ENCODE results near the gene SLX4. TPM values are rescaled to one million over a fixed set of nuclear protein-coding genes. Genes with fewer than 3 reads are reported as not detected.

Gene SLX4
- total and polyA plus RNA-seq, 2 donors: 2.7 to 4.4 TPM

DNA sequence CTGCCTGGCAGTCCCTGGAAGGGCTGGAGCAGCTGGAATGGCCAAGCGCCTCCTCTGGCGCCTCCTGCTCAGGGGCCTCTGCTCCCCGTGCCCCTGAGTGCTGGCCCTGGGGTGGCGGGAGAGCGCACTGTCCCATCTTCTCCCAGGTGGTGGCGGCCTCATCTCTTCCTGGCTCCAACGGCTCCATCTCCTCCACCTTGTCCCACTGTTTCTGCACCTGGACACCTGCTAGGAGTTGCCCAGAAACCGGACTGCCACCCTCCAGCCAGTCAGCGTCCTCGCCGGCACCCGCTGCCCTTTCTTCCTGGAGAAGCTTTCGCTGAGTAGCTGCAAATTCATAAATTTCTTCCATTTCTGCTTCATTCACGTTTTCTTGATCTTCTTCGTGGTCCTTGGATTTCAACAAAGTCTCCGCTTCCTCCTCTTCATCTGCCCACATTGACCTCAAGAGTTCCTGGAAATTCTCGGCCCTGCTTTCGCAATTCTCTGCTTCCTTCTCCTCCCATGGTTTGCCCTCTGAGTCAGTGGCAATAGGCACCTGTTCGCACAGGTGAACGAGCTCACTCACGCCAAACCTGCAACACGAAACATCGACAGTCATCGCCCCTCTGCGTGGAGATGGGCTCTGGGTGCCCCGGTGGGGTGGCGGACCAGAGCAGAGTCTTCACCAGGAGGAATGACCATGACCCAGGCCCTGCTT is 20.5 kb downstream of the SLX4 start:
- 93% methylated on average over 27 of the region's 27 CpGs for WGBS
- H3K27ac ChIP-seq (ENCODE audit: low read depth): no peak overlapping the region
- no peak for DNase-seq (ENCODE audit: extremely low spot score)
- H3K36me3 ChIP-seq (ENCODE audit: insufficient read depth): no peaks in the 10 kb centered on the region
- H3K4me1 ChIP-seq (ENCODE audit: insufficient read depth): no peaks in the 10 kb centered on the region
- H3K4me3 ChIP-seq (ENCODE audit: low read depth, low read length): no peak overlapping the region

DNA sequence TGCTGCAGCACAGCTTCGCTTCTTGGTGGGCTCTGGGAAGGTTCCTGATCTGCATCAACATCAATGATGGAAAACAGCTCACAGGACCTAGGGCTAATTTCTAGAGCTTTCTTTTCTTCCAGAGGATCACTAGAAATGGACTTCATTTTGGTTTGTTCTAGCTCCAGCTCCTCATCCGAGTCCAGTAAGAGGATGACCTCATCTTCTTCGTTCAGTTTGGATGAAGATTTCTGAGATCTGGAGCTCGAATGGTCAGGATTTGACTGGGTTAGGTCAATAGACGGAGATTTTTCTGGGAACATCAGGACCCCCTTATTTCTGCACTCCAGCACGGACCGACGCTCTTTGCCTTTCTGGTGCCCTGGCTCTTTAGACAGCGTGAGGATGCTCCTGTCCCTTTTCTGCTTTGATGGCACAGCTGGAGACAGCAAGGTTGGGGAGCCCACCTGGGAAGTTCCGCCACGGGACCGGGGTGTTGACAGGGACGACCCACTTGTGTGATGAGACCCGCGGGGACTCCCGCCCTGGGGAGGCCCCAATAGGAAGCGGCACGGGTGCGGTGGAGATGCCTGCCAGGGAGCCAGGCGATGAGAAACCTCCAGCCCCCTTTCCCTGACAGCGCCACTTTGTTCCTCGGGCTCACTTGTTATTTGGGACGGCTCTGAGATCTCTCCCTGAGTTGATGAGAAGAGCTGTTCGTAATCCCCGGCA is 21.3 kb downstream of the SLX4 start:
- 94% methylated on average over 25 of the region's 25 CpGs for WGBS

DNA sequence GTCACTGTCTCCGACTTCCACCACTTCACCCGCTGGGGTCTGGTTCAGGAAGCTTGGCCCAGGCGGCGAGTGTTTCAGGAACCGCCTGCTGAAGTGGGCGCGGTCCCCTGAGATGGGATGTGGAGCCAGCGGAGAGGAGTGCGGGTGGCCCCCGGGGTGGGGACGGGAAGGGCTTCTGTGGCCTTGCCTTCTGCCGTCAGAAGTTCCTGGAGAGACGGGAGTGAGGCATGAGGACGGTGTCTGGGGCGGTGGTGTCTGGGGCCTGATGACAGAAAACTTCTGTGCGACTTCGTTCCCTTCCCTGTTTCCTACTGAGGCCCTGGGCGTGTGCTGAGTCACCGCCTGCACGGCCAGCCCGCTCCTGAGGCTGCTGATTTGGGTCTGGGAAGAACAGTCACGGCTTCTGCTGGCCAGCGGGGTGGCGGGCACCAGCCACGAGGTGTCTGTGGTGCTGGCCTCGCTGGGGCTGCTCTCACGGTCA is 21.9 kb downstream of the SLX4 start:
- H3K36me3 ChIP-seq (ENCODE audit: insufficient read depth): no peaks in the 10 kb centered on the region
- WGBS: 89% methylated on average over 27 of the region's 27 CpGs

More for the DNA sequence above, 21.3 kb downstream of the SLX4 start:
- Histone ChIP-seq H3K27ac (ENCODE audit: low read depth) (no peak overlapping the region), H3K4me1 (ENCODE audit: insufficient read depth) (no peaks in the 10 kb centered on the region), H3K4me3 (ENCODE audit: low read depth, low read length) (no peak overlapping the region), H3K36me3 (ENCODE audit: insufficient read depth) (no peaks in the 10 kb centered on the region)
- no peak for DNase-seq (ENCODE audit: extremely low spot score)

DNA sequence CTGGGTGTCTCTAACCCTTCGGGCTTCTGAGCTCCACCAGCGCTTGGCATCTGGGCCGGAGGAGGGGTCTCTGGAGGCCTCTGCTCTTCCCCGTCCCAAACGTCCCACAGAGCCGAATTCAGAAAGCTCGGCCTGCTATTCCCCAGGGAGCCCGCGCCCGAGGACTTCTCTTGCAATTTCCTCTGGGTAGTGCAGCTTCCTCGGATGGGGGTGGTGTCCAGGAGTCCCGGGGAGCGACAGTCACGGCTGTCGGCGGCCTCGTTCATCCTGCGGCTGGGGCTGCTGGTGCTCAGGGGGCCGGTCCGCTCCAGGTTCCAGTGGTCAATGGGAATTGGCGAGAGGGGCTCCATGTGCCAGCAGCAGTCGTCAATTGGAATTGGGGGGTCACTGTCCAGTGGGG is 22.4 kb downstream of the SLX4 start:
- H3K4me1 ChIP-seq (ENCODE audit: insufficient read depth): no peaks in the 10 kb centered on the region
- no peak overlapping the region for H3K4me3 ChIP-seq (ENCODE audit: low read depth, low read length)
- no peak overlapping the region for H3K27ac ChIP-seq (ENCODE audit: low read depth)
- H3K36me3 ChIP-seq (ENCODE audit: insufficient read depth): no peaks in the 10 kb centered on the region
- 92% methylated on average over 22 of the region's 22 CpGs for WGBS
- no peak for DNase-seq (ENCODE audit: extremely low spot score)

More for the DNA sequence above, 21.9 kb downstream of the SLX4 start:
- H3K27ac ChIP-seq (ENCODE audit: low read depth): no peak overlapping the region
- no peak for DNase-seq (ENCODE audit: extremely low spot score)
- no peaks in the 10 kb centered on the region for H3K4me1 ChIP-seq (ENCODE audit: insufficient read depth)
- no peak overlapping the region for H3K4me3 ChIP-seq (ENCODE audit: low read depth, low read length)

DNA sequence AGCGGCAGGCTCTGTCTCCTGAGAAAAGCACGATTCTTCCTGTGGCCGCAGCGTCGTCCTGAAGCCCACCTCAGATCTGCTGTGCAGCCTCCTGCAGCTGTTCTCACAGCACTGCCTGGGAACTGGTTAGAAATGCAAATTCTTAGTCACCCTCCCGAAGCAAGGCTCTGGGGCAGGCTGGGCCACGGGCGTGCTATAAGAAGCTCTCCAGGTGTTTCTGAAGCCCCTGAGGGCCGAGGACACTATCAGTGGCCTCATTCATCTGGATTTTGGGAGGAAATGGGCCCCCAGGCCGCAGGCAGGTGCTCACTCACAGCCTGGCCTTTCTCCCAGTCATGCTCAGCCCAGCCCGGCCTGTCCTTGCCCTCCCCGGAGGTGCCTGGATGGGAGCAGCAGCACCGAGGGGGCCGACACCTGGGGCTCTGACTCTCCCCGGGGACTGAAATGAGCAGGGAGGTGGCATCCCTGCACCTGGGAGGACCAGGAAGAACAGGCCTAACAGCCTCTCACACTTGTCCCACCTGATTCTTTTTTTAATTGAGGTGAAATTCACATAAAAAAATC is 23.8 kb downstream of the SLX4 start:
- 86% methylated on average over 15 of the region's 15 CpGs for WGBS
- Histone ChIP-seq H3K4me1 (ENCODE audit: insufficient read depth) (no peaks in the 10 kb centered on the region), H3K36me3 (ENCODE audit: insufficient read depth) (no peaks in the 10 kb centered on the region), H3K4me3 (ENCODE audit: low read depth, low read length) (no peak overlapping the region), H3K27ac (ENCODE audit: low read depth) (no peak overlapping the region)
- DNase-seq (ENCODE audit: extremely low spot score): no peak

DNA sequence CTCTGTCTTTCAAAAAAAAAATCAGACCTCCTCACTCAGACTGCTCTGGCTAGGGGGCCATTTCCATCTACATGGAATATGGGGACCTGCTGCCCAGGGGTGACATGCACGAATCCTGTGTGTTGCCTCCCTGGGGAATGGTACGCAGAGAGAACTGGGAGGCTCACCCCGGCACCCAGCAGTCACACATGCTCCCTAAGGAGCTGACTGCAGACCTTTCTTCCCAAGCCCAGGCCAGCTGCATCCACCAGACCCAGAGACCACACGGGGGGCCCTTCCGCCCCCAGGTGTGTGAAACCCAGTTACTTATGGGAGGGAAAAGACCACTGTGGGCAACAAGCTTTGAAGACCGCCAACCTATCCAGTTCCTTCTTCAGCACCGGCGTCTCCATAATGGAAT is 27.0 kb downstream of the SLX4 start:
- no peak for DNase-seq (ENCODE audit: extremely low spot score)
- H3K36me3 ChIP-seq (ENCODE audit: insufficient read depth): no peaks in the 10 kb centered on the region
- no peak overlapping the region for H3K27ac ChIP-seq (ENCODE audit: low read depth)
- WGBS: 99% methylated on average over 8 of the region's 8 CpGs
- no peak overlapping the region for H3K4me3 ChIP-seq (ENCODE audit: low read depth, low read length)
- H3K4me1 ChIP-seq (ENCODE audit: insufficient read depth): no peaks in the 10 kb centered on the region

DNA sequence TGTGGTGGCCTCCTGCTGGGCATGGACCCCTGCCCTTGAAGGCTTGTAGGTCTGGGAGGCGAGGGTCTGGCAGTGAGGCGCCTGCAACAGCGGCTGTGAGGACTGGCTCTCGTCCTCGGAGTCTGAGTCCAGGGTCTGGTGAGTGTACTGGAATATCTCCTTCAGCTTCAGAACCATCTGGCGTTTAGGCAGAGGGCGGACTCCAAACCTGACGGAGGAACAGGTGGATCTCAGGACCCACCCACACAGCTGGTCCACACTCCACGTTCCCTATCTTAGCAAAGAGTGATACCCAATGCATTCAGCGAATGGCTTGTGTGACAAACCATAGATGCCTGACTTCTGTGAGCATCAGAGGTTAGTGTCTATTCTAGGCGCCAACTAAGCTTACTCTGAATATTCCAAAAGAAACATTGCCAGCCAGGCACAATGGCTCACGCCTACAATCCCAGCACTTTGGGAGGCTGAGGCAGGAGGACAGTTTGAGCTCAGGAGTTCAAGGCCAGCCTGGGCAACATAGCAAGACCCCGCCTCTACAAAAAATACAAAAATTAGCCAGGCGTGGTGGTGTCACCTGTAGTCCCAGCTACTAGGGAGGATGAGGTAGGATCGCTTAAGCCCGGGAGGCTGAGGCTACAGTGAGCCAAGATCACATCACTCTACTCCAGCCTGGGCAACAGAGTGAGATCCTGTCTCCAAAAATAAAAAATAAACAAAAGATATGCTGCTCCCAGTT is 27.9 kb downstream of the SLX4 start:
- Histone ChIP-seq H3K4me3 (ENCODE audit: low read depth, low read length) (no peak overlapping the region), H3K4me1 (ENCODE audit: insufficient read depth) (no peaks in the 10 kb centered on the region), H3K27ac (ENCODE audit: low read depth) (no peak overlapping the region), H3K36me3 (ENCODE audit: insufficient read depth) (no peaks in the 10 kb centered on the region)
- 96% methylated on average over 16 of the region's 16 CpGs for WGBS
- no peak for DNase-seq (ENCODE audit: extremely low spot score)

DNA sequence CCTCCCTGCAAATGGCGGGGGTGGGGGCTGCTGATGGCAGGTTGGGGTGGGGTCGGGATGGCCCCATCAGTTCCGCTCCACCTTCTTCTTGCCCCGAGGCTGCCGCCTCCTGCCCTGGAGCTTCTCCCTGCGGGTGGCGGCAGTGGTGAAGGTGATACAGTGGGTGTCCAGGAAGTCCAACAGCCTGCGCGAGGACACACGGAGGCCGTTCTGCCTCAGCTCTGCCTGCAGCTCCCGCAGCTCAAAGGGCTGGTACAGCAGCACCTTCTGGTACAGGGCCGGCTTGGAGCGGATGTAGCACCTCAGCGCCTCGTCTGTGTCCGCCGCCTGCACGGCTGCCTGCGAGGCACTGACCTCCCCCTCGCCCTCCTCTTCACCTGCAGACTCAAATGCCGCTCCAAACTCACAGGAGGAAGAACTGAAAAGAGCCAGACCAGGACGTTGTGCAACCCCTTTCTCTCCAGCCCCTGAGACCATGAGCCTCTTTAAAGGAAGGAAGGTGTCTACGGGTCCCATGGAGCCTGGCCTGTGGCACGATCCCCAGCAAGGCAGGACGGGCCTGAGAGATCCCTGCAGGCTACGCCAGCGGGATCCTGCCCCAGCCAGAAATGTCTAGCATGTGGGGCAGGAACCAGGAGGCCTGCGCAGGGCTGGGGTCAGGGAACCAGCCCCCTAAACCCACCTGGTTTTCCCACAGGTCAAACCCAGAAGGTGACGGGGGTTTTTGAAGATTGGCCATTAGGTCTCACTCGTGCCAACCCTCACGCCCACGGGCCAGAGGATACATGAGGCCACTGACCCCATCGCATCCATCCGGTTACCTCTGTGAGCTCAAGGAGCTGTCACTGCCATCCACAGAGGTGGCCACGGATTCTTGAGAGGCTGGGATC is 28.9 kb downstream of the SLX4 start:
- no peak for DNase-seq (ENCODE audit: extremely low spot score)
- no peaks in the 10 kb centered on the region for H3K36me3 ChIP-seq (ENCODE audit: insufficient read depth)
- H3K4me1 ChIP-seq (ENCODE audit: insufficient read depth): no peaks in the 10 kb centered on the region
- H3K4me3 ChIP-seq (ENCODE audit: low read depth, low read length): no peak overlapping the region
- no peak overlapping the region for H3K27ac ChIP-seq (ENCODE audit: low read depth)
- 94% methylated on average over 36 of the region's 36 CpGs for WGBS

DNA sequence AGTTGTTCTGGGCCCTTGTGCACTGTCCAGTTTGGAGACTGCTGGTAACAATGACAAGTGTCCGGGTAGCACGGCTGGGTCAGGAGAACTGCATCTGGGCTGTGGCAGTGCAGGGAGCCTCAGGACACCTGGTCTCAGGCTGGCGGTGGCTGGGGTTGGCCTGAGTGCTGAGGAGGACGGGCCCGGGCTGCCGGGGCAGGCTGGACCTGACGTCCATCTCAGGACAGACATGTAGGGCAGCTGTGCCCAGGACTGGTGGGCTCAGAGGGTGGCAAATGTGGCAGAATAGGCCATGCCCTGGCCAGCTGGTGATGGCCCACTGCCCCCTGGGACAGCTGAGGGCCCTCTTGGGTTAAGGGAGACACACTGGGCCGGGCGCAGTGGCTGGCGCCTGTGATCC is 30.0 kb downstream of the SLX4 start:
- Histone ChIP-seq H3K27ac (ENCODE audit: low read depth) (no peak overlapping the region), H3K36me3 (ENCODE audit: insufficient read depth) (no peaks in the 10 kb centered on the region), H3K4me1 (ENCODE audit: insufficient read depth) (no peaks in the 10 kb centered on the region), H3K4me3 (ENCODE audit: low read depth, low read length) (no peak overlapping the region)
- WGBS: 94% methylated on average over 10 of the region's 10 CpGs
- DNase-seq (ENCODE audit: extremely low spot score): no peak

DNA sequence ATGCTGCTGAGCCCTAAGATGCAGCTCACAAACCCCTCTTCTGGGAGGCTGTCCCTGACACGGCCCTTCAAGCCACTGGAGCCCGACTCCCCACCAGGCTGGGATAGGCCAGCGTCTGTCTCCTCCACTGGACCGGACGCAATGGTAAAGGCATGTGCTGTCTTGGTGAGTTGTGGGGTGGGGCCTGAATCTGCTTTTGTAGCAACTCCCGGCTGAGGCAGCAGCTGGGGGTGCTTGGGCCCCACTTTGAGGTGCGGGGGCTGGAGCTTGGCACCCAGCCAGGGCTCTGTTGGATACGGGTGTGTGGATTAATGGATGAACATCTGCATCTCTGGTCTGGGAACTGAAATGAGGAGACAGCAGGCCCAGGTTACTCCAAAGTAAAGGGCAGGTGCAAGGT is 30.7 kb downstream of the SLX4 start:
- peak; percentile 54 for DNase-seq (ENCODE audit: extremely low spot score)
- Histone ChIP-seq H3K4me3 (ENCODE audit: low read depth, low read length) (no peak overlapping the region), H3K36me3 (ENCODE audit: insufficient read depth) (no peaks in the 10 kb centered on the region), H3K4me1 (ENCODE audit: insufficient read depth) (no peaks in the 10 kb centered on the region), H3K27ac (ENCODE audit: low read depth) (no peak overlapping the region)
- 35% methylated on average over 8 of the region's 8 CpGs for WGBS

DNA sequence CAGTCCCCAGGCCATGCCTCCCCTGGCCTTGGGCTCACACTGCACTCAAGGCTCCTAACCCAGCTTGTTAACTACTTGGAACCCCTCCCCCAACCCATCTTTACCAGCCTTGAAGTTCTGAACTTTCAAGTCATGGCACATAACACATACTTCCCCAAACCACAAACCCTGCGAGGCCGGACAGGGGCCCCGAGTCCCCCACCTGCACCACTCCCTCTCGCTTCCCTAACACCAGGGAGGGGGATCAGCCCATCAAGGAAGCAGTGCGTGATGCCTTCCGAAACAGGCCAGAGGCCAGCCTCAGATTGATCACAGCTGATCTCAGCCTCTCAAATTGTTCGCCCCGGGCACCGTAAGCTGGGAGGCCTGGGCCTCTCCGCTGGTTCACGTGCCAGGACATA is 31.2 kb downstream of the SLX4 start:
- no peaks in the 10 kb centered on the region for H3K36me3 ChIP-seq (ENCODE audit: insufficient read depth)
- WGBS: 49% methylated on average over 11 of the region's 11 CpGs
- H3K27ac ChIP-seq (ENCODE audit: low read depth): no peak overlapping the region
- no peak overlapping the region for H3K4me3 ChIP-seq (ENCODE audit: low read depth, low read length)
- no peaks in the 10 kb centered on the region for H3K4me1 ChIP-seq (ENCODE audit: insufficient read depth)
- peak; percentile 15 for DNase-seq (ENCODE audit: extremely low spot score)

DNA sequence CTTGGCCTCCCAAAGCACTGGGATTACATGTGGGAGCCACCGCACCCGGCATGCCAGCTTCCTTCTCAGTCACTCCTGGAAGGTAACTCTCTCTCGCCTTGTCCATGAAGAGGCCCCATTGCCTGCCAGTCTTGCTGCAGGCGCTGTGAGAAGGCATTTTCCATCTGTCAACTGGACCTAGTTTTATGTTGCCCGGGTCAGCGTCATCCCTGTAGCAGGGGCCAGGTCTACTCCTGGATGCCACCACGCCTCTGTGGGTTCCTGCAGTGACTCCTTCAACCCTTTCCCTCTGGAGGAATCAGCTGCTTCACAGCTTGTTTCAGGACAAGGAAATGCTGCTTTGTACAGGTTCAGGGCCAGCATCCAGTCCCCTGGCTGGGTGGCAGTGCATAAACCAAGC is 31.6 kb downstream of the SLX4 start:
- DNase-seq (ENCODE audit: extremely low spot score): no peak
- Histone ChIP-seq H3K36me3 (ENCODE audit: insufficient read depth) (no peaks in the 10 kb centered on the region), H3K27ac (ENCODE audit: low read depth) (no peak overlapping the region), H3K4me1 (ENCODE audit: insufficient read depth) (no peaks in the 10 kb centered on the region), H3K4me3 (ENCODE audit: low read depth, low read length) (no peak overlapping the region)
- WGBS: 92% methylated on average over 7 of the region's 7 CpGs

Measured in urinary bladder (tissue), 4 donors.